HG03196 (cell line): ENCODE results near the gene ACTN3.
"Not testable (repeated sequence)": the region's sequence is repeated elsewhere in the genome, so short reads cannot be mapped to it uniquely, and the experiment has no call there.

Experiments used
- ATAC-seq: cut with Tn5 transposase; IDR thresholded peaks from one replicate; pipeline ENCODE4 v1.9.1; 2021; ENCODE audit not compliant: unreplicated experiment

Gene ACTN3

DNA sequence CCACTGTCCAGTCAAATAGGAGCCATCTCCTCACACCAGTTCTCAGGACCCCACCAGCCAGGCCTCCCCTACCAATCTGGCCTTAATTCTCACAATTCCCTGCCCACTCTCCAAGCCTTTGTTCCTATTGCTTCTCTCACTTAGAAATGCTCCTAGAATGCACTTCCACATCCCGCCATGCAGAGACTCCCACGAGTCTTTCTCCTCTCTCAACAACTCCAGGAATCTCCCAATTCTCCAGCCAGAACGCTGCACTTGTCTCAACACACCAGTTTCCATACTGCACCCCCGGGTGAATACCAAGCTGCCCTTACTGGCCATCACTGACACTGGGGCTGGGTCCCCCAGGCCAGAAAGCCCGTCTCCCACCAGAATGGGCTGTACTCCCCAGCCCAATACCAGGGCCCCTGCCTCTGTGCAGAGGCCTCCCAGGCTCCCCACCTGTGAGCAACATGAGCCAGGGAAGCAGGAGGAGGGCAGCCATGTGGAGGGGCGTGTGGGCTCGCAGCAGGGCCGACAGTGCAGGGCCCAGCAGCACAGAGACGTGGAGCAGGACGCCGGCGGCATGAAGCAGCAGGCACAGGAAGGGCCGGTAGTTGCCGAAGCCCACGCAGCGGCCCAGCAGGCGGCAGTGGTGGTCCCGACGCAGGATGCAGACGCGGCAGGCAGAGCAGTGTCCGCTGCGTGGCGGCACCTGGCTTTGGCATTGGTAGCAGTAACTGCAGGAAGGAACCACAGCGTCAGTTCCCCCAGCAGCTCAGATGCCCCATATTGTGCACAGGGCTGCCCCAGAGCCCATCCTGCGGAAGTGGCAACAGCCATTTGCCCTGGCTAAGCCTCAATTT lies 3.2 kb upstream of the ACTN3 start:
- ATAC-seq, result no peak

DNA sequence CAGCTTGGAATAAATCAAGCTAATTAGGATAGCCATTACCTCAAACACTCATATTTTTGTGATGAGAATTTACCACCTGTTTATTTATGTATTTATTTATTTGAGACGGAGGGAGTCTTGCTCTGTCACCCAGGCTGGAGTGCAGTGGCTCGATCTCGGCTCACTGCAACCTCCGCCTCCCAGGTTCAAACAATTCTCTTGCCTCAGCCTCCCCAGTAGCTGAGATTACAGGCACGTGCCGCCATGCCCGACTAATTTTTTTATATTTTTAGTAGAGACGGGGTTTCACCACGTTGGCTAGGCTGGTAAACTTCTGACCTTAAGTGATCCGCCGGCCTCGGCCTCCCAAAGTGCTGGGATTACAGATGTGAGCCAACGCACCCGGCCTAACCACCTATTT lies 1.8 kb upstream of the ACTN3 start:
- not testable (repeated sequence) for ATAC-seq

DNA sequence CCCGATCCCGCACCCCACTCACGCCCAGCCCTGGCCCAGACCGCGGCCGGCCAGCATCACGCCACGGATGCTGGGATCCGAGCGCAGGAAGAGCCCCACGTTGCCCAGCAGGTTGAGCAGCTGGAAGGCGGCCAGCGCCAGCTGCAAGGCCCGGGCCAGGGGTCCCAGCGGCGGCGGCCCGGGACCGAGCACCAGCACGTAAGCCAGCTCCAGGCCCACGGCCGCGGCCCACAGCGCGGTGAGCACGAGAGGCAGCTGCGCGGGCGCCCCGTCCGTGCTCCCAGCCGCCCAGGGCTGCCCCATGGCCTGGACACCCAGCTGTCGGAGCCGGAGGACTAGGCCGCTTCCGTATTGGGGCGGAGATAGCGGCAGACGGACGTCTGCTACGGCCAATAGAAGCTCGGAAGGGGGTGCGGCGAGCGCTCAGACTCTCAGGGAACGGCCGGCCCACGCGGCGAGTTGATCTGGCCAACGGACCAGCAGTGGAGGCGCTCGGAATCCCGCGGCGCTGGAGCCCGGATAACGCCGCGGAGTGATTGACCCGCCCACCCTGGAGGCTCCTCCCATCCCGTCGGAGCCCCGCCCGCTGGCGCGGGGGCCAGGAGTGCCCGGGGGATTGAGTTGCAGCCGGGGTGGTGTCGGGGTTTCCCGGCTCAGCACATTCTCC lies 869 bp upstream of the ACTN3 start, which contains the start of gene ZDHHC24:
TSS of gene ZDHHC24 (minus strand) at position 348 of the 667 bp plus-strand sequence. CDS start at position 303, 45 bp downstream.
- ATAC-seq, result peak; percentile 83

- ATAC-seq, result no peak
Measured at GRCh38 chr11:66546966-66547661, 411 bp downstream of the ACTN3 start.

DNA sequence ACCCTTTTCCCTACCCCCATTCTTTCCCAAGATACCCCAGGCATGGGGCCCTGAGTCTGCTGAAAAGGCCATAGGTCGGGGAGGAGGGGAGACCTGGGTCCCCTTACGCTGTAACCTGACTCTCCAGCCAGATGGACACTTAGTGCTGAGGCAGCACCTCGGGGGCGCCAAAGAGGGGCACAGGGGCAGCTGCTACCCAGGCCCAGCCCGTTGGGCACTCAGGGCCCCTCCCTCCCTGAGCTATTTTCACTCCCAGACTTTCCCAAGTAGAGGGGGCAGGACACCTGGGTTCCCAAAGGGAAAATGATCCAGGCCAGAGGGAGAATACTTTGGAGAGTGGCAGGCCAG lies 933 bp downstream of the ACTN3 start:
- no peak for ATAC-seq

DNA sequence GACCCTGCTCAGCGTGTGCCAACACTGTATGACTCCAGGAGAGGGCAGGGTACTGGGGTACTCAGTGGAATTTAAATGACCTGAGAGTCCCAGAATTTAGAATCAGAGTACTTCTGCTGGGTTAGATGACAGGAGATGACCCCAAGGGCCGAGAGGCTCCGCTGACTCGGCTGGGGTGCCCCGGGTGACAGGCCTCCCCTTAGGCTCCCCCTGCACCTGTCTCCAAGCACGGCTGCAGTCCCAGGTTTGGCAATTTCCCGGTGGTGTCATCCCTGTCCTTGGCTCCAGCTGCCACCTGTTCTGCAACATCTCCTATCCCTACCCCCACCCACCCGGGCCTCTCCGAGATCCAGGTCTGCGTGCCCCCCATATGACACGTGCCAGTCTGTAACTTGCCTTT lies 1.3 kb downstream of the ACTN3 start:
- ATAC-seq, result no peak

- ATAC-seq, result no peak
Measured at GRCh38 chr11:66548774-66549630, 2.3 kb downstream of the ACTN3 start.

DNA sequence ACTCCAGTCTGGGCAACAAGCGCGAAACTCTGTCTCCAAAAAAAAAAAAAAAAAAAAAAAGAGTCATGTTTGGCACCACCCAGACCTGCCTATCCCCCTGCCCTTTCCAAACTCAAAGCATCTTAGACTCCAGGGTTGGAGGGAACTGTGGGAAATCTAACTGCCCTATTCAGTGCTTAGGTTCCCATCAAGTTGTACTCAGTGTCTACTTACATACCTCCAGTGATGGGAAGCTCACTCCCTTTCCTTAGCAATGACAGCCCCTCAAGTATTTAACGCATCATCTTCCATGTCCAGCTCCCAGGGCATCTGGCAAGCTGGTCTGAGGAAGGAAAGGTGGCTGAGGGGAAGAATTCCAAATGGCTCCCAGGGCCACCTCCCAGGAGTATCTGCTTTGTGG lies 3.0 kb downstream of the ACTN3 start:
- no peak for ATAC-seq

DNA sequence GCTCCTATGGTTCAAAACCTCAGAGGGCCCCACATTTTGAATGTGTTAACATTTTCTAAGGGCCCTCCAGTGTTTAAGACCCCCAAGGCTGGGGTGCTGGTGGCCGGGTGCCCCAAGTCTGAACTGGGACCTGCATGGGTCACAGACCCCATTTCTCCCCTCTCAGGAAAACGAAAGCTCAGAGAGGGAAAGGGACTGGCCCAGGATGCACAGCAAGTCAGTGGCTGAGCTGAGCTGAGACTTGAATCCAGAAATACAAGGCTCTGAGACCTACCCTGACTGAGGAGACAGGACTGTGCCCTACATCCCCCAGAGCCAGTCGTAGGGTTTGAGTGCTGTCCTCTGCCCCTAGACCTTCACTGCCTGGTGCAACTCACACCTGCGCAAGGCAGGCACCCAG lies 4.2 kb downstream of the ACTN3 start:
- no peak for ATAC-seq

DNA sequence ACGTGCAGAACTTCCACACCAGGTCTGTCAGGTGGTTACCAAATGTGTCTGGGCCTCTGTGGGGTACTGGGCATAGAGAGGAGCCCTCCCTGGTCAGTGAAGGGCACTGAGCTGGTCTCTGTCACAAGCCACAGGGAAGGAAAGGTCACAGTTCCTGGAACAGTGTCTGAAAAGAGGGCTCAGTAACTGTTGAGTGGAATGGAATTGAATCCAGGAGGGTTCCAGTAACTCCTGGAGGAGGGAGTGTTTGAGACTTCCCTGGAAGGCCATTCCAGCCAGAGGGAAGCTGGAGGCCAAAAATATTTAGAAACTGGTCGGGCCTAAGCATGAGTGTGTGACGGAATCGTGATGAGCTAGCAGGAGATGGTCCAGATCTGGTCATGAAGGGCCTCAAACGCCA lies 7.9 kb downstream of the ACTN3 start:
- no peak for ATAC-seq

- ATAC-seq, result no peak
Measured at GRCh38 chr11:66555416-66555815, 8.7 kb downstream of the ACTN3 start.

DNA sequence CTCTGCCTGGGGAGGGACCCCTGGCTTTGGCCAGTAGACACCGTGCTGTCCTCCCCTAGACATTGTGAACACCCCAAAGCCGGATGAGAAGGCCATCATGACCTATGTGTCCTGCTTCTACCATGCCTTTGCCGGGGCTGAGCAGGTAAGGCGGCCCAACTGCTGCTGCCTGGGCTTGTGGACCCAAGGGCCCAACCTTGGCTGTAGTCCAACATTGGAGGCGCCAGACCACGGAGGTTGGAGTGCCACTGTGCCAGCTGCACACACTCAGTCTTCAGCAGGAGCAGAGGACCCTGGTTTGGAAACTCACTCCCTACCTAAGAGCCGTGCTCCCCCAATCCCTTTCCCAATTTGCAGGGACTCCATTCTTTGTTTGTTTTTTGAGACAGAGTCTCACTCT lies 9.4 kb downstream of the ACTN3 start:
- no peak for ATAC-seq

GRCh38 chr11:66557733-66558326 lies 11.1 kb downstream of the ACTN3 start:
- no peak for ATAC-seq

- no peak for ATAC-seq
Measured at GRCh38 chr11:66559142-66559865, 12.6 kb downstream of the ACTN3 start.

GRCh38 chr11:66559866-66560676 lies 13.4 kb downstream of the ACTN3 start:
- no peak for ATAC-seq

GRCh38 chr11:66561178-66561974 lies 14.7 kb downstream of the ACTN3 start:
- ATAC-seq, result no peak

DNA sequence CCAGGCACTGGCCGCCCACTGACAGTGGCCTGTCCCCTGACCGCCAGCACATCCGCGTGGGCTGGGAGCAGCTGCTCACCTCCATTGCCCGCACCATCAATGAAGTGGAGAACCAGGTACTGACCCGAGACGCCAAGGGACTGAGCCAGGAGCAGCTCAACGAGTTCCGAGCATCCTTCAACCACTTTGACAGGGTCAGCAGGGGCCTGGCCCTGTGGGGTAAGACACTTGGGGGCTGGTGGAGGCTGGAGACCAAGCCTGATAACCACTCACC lies 15.2 kb downstream of the ACTN3 start:
- no peak for ATAC-seq

- no peak for ATAC-seq
Measured at GRCh38 chr11:66562275-66562674, 15.6 kb downstream of the ACTN3 start.
